H1 (cell line): Measurements from ENCODE around the gene PSMF1.

Experiments
- HDAC2 ChIP-seq, 2 experiments: fragments of 300-600 bp in 1 of 2; sonication (generic) in 1 of 2; IDR thresholded peaks; 2 replicates each; pipeline ENCODE4 v1.6.1; 2011 to 2012; ENCODE audit warnings: low read depth in 2 of 2, low read length in 2 of 2, mild to moderate bottlenecking in 2 of 2, moderate library complexity in 2 of 2, borderline replicate concordance in 1 of 2, inconsistent platforms in 1 of 2
- KDM1A ChIP-seq: fragments of 200-600, 300-600 bp; sonication (generic); IDR thresholded peaks from 2 replicates; pipeline ENCODE4 v1.7.1; 2016; ENCODE audit warnings: mild to moderate bottlenecking, low read length, borderline replicate concordance
- POLR2A ChIP-seq, 2 experiments: IDR thresholded peaks; 1 replicate in 1 of 2; 2 replicates in 1 of 2; pipeline ENCODE4 v1.6.1; 2011; ENCODE audit warnings: low read depth in 2 of 2, low read length in 2 of 2, mild to moderate bottlenecking in 2 of 2; ENCODE audit errors: control extremely low read depth in 1 of 2
- ZNF274 ChIP-seq: IDR thresholded peaks from 2 replicates; pipeline ENCODE4 v1.7.0; 2012; ENCODE audit warnings: low read length, borderline replicate concordance; ENCODE audit errors: extremely low read depth

- no peak for TF ChIP-seq ZNF274
- no peak for TF ChIP-seq KDM1A
- TF ChIP-seq POLR2A (IDR thresholded peaks at IDR 0.05; ENCODE audit: control extremely low read depth in 1 of 2, low read depth in 2 of 2, low read length in 2 of 2): no peak
- no peak for TF ChIP-seq HDAC2 (IDR thresholded peaks at IDR 0.05; ENCODE audit: borderline replicate concordance in 1 of 2, low read depth in 2 of 2, low read length in 2 of 2)
These were observed 69.9 kb downstream of the PSMF1 start for GRCh38 chr20:1188347-1188746.
